Left colon (tissue), 2 donors: Measurements from ENCODE around the gene MSX1. TPM values are rescaled to one million over a fixed set of nuclear protein-coding genes. Genes with fewer than 3 reads are reported as not detected.
"Not testable (repeated sequence)": the region's sequence is repeated elsewhere in the genome, so short reads cannot be mapped to it uniquely, and the experiment has no call there.

Experiments
- ATAC-seq: fragments of 200-7000 bp; cut with Tn5 transposase; one replicate; pipeline ENCODE4 v1.9.1; 2020; ENCODE audit warnings: mild to moderate bottlenecking, moderate library complexity
- DNase-seq, 2 donors: peaks; one replicate each; pipeline ENCODE4 v3.0.0-alpha.2; 2020
- intact Hi-C, 2 donors: fragments of 100-400 bp; cut with DNase I in 1 of 2; cut with micrococcal nuclease in 1 of 2; formaldehyde crosslinking; loops; one replicate each; pipeline versions ENCODE4 v1.11.2 to v1.14.0; 2022; cut with DNase I, micrococcal nuclease
- long read RNA-seq: library from polyadenylated mRNA; unstranded; transcript quantifications from one replicate; pipeline ENCODE4 v2.0.0, GENCODE V29; 2021
- total RNA-seq, 2 donors: library from RNA; stranded (reverse); fragmentation: NEBNext Ultra II Directional; extraction: Animal tissue kit (Norgen Biotek cat#: 25700); gene quantifications; one replicate each; pipeline ENCODE4 v1.2.1, GENCODE V29; 2021
- donor health status: DM: no; HTN: no; CAD: no.
- donor health status: DM: yes; HTN: yes; CAD: no.

MSX1 gene
- total RNA-seq = under 1 TPM; 0.24 to 0.25 TPM
- long read RNA-seq = 0 reads

DNA sequence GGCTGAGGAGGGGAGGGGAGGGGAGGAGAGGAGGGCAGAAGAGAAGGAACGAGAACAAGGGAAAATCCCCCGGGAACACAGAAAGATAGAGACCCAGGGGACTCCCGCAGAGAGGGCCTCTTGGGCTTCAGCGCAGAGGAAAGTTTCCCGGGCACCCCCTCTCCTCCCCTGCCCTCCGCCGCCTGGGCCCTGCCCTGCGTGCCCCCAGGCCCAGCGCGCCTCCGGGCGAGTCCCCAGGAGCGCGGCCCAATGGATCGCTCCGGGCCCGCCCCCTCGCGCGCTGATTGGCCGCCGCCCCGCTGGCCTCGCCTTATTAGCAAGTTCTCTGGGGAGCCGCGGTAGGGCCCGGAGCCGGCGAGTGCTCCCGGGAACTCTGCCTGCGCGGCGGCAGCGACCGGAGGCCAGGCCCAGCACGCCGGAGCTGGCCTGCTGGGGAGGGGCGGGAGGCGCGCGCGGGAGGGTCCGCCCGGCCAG lies at the start of gene MSX1:
TSS of gene MSX1 (plus strand) at position 341 of the 474 bp plus-strand sequence. CDS start 235 bp downstream, outside the sequence.
- DNase-seq (peak; percentile 75 to 82), ATAC-seq (peak; percentile 98)
- intact Hi-C loops = no loop called here

DNA sequence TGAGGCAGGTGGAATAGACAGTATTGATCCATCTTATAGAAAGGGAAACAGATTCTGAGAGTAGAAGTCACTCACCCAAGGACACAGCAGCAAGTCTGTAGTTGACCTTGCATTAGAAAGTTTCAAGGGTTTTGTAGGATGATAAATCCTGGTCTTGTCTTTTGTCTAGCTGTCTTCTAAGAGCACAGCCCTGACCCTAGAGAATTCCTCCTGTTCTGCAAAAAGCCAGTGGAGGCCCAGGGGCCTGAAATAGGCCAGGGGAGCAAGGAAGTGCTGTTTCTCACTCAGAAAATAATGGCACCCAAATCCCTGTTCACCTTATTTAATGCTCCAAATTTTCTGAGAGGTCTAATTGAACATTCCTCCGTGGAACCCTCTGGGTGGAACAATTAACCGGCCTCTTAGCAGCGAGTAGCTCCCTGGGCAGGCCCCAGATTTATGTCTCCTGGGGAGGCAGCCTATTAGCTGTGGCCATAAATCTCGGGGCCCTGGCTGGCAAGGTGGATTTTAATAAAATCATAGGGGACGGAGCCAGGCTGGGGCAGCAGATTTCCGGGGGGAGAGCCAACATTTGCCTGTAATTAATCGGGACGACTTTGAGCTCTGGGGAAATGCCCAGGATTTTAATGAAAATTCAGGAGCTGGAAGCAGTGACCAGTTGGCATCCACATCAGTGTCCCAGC lies 49.2 kb upstream of the MSX1 start:
- ATAC-seq (no peak), DNase-seq (no peak)
- intact Hi-C loops = no loop called here

DNA sequence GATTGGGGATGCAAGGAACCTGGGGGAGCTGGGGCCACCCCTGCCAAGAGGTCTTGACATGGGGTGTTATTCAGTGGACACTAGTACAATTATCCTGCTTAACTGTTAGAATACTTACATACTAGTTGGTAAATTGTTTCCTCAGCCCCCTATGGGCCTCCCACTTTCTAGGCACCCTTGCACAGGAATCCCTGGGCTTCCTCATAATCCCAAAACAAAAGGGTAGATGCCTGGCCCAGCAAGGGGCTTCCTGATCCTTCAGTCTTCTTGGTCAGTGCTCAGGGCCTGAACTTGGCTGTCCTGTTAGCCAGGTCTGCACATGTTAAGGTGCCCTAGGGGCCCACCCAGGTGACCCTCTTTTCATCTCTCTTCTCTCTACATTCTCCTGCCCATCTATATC lies 48.7 kb upstream of the MSX1 start:
- ATAC-seq = no peak
- intact Hi-C loops = no loop called here
- DNase-seq = no peak

DNA sequence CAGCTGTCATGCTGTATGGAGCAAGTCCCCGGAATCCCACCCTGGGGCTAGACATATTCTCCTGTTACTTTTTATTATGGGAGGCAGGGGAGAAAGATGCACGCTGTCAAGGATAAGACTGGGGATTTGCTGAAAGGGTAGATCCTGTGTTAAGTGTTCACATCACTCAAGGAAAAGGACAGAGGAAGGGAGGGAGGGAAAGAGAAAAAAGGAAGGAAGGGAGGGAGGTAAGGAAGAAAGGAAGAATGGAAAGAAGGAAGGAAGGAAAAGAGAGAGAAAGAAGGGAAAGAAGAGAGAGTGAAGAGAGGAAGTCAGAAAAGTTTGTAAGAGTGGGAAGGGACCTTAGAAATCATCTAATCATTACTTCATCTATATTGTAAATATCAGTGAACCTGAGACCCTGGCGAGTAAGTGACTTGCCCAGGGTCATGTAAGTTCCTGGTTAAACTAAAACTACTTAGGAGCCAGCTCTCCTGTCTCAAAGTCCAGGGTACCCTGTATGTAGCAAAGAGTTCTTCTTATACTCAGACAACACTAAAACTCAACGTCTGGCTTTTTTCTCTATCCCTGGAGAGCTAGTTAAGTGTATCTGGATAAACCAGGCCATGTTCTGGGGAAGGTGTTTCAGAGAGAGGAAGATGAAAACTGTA lies 47.2 kb upstream of the MSX1 start:
- DNase-seq = no peak
- intact Hi-C loops = no loop called here
- ATAC-seq = no peak

DNA sequence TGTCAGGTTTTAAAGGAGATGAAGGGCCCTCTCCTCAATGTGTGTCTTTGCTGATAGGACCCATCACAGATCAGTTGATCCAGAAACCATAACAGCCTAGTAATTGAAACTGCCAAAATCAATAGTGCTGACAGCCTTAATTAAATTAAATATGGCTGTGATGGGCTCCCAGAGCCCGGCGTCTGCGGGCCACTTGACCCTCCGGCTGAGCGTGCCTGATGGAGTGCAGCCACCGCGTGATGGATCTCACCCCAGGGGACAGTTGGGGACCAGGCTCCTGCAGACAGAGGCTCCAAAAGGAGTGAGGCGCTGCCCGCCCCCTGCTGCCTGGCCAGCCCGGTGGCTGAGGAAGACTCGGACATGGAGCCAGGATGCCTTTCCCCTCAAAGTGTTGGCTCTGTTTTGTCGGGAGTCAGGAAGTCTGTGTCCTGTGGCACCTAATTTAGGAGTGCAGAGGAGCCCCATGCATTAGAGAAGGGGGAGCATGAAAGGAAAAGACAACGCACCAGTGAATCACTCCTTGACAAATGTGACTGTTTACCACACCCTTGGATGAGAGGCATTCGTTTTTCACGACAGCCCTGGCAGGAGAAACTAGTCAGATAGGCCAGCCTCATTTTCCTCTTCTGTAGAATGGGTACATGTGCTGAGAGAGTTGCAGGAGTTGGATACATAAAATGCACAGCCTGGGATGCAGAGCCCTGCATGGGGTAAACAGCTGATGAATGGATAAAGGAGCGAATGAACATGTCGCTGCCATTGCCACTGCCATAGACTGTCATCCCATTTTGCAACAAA lies 40.9 kb upstream of the MSX1 start:
- intact Hi-C loops = no loop called here
- ATAC-seq = no peak
- no peak for DNase-seq

DNA sequence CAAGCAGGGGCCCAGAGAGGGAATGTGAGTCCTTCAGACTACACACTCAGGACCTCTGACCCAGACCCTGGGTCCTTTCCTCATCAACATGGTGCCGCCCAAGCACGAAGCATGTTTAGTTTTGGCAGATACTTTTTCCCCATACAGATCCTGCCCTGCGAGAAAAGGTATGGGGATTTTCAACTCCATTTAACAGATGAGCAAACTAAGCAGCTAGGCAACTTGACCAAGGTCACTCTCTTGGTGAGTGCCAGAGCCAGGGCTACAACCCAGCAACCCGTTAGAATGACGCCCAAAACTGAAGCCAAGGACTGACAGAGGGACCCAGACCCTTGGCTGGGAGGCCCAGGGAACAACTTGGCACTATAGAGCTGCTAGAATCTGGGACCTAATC lies 40.3 kb upstream of the MSX1 start:
- ATAC-seq = no peak
- no peak for DNase-seq
- intact Hi-C loops = no loop called here

DNA sequence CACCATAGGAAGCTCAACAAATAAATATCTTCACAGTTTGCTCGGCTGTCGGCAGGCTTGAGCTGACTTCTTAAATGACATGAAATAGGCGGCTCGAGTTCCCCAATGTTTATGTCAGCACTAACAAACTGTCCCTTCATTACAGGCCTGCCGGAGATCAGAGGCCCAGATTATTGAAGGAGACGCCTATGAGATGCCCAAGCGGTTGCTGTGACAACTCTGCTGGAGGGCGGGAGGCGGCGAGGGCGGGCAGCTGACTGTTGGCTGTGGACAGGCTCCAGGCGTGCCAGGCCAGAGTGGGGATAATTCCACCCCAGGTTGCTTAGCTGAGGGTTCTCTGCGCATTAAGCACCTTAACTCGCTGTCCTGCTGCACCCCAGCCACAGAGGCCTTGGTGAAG lies 39.2 kb upstream of the MSX1 start:
- no peak for ATAC-seq
- no peak for DNase-seq
- intact Hi-C loops = no loop called here

DNA sequence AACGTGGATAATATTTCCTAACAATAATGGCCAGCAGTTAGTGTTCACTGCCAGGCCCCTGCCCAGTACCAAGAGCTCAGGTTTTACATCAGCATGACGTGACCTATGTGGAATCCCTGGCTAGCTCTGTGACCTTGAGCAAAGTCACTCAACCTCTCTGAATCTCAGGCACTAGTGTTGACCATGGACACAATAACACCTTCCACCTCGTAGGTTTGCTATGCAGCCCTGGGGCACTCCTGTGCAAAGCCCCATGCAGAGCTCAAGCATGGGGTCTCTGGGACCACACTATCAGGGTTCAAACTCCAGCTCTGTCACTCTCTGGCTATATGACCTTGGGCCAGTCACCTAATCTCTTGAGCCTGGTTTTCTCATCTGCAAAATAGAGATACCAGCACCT lies 38.7 kb upstream of the MSX1 start:
- intact Hi-C loops = no loop called here
- DNase-seq = no peak
- ATAC-seq = no peak

DNA sequence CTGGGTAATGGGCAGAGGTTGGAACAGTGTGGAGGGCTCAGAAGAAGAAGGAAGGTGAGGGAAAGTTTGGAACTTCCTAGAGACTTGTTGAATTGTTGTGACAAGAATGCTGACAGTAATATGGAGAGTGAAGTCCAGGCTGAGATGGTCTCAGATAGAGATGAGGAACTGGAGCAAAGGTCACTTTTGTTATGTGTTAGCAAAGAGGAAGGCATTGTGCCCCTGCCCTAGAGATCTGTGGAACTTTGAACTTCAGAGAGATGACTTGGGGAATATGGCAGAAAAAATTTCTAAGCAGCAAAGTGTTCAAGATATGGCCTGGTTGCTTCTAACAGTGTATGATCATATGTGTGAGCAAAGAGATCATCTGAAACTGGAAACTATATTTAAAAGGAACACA lies 37.9 kb upstream of the MSX1 start:
- ATAC-seq (no peak), DNase-seq (no peak)
- intact Hi-C loops = no loop called here

DNA sequence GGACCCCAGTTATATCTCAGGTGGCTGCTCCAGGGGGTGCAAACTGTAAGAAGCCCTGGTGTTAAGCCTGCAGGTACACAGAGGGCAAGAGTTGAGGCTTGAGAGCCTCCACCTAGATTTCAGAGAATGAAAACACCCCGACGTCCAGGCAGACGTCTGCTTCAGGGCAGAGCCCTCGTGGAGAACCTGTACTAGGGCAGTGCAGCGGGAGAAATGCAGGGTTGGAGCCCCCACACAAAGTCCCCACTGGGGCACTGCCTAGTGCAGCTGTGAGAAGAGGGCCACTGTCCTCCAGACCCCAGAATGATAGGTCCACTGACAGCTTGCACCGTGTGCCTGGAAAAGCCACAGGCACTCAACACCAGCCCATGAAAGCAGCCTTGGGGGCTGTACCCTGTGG lies 37.2 kb upstream of the MSX1 start:
- ATAC-seq, DNase-seq, intact Hi-C loops: not testable (repeated sequence)

DNA sequence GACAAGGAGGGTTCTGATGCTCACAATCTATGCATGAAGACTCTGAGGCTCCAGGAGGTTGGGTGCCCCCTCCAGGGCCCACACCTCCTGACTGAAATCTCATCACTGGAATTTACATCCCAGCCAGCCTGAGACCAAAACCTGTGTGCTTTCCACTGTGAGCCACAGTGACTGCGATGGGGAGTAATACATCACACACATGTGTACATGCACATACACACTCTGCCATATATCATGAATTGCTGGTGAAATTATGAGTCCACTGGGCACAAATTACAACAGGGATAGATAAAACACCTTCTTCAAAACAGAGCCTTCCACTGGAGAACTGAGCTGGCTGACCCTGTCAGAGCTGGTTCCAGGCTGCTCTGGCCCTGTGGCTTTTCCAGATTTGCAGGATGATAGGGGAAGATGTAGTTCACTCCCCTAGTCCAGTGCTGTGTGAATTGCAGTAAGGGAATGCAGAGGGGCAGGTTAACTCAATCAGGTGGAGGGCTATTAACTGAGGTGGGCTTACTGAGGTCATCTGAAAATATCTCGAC lies 35.8 kb upstream of the MSX1 start:
- no peak for DNase-seq
- no peak for ATAC-seq
- intact Hi-C loops = no loop called here

DNA sequence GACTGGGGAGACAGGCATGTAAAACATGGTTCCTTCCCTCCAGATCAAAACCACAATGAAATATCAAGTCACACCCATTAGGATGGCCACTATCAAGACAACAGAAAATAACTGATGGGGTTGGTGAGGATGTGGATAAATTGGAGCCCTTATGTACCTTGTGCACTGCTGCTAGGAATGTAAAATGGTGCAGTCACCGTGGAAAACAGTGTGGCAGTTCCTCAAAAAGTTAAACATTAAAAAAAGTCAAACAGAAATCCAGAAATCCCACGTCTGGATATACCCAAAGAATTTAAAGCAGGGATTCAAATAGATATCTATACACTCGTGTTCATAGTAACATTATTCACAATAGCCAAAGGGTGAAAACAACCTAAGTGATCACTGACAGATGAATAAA lies 35.2 kb upstream of the MSX1 start:
- ATAC-seq = no peak
- intact Hi-C loops = no loop called here
- DNase-seq = no peak

DNA sequence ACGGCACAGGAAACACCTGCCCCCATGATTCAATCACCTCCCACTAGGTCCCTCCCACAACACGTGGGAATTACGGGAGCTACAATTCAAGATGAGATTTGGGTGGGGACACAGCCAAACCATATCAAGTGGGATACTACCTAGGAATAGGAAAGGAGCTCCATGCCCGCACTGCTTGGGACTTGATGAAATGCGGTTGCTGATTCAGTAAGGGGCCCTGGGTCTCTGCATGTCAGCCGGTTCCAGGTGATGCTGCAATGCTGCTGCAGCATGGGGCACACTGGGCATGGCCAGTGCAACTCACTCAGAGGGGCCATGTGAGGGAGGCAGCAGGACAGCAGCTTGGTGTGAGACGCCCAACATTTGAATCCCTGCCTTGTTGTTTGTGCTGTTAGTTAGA lies 34.0 kb upstream of the MSX1 start:
- intact Hi-C loops = no loop called here

DNA sequence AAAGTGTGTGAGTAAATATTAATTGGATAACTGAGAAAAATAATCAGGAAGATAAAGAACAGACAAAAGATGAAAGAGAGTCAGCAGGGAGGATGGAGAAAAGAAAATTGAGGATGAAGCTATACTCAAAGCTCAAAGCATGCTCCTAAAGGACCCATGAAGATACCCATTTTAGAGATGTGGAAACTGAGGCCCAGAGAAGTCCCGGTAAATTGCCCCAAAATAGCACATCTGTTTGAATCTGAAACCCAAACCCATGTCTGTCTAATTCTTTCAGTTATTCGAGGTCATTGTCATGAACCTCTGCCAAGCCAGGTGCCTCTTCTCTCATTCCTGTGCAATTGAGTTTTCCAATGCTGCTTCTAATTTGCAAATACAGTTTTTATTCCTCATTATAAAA lies 29.6 kb upstream of the MSX1 start:
- intact Hi-C loops = no loop called here
- ATAC-seq (no peak), DNase-seq (no peak)

More for the DNA sequence above, 34.0 kb upstream of the MSX1 start:
- DNase-seq (no peak), ATAC-seq (no peak)

DNA sequence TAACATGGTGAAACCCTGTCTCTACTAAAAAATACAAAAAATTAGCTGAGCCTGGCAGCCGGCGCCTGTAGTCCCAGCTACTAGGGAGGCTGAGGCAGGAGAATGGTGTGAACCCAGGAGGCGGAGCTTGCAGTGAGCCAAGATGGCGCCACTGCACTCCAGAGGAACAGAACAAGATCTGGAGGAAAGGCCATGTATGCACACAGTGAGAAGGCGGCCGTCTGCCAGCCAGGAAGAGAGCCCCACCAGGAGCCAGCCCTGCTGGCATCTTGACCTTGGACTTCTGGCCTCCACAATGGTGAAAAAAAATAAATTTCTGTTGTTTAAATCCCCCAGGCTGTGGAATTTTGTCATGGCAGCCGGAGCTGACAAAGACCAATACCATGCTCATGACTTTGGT lies 28.2 kb upstream of the MSX1 start:
- DNase-seq (no peak), ATAC-seq (no peak)
- intact Hi-C loops = no loop called here

DNA sequence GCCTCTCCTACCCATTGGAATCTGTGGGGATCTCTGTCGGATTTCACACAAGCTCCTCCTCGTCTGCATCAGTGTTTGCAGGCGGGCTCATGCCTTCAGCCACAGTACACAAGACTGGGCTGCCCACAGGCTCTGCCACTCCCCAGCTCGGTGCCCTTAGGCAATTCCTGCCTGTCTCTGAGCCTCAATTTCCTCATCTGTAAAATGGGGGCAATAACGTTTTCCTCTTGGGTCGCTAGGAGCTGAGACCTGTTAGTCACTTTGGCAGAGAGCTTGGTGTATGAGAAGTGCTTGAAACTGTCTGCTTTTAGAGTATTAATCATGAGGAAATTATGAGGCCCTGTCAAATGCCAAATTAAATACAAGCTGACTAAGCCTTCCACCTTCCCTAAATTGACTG lies 27.6 kb upstream of the MSX1 start:
- DNase-seq (no peak), ATAC-seq (no peak)
- intact Hi-C loops = no loop called here

DNA sequence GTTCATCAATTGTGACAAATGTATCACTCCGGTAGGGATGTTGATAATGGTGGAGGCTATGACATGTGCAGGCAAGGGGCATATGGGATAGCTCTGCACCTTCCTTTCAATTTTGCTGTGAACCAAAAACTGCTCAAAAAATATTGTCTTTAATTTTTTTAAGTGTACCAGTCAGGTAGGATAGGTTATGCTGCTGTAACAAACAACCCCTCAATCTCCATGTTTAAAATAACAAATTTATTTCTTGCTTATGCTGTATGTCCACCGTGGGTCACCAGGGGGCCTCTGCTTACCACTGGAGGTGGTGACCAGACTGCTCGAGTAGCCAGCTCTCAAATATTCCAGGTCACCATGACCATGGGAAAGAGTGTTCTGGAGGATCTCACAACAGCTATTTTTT lies 23.4 kb upstream of the MSX1 start:
- ATAC-seq (no peak), DNase-seq (no peak)
- intact Hi-C loops = no loop called here

DNA sequence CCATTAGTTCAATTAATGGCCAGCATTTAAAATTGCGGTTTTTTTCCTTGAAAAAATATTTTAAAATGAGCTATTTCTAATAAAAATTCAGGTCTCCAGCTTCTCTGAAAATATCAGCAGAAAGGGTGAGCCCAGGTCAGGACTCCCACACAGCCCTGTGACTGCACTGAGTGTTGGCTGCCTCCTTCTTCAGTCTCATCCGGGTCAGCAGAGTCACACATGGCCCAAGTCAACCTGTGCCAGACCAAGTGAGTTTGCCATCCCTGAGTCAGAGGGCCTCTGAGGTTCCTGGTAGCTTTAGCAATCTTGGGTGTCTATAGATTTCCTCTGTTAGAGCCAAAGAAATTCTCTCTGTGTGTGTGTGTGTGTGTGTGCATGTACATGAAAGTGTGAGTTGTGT lies 22.1 kb upstream of the MSX1 start:
- DNase-seq (no peak), ATAC-seq (no peak)
- intact Hi-C loops = no loop called here

DNA sequence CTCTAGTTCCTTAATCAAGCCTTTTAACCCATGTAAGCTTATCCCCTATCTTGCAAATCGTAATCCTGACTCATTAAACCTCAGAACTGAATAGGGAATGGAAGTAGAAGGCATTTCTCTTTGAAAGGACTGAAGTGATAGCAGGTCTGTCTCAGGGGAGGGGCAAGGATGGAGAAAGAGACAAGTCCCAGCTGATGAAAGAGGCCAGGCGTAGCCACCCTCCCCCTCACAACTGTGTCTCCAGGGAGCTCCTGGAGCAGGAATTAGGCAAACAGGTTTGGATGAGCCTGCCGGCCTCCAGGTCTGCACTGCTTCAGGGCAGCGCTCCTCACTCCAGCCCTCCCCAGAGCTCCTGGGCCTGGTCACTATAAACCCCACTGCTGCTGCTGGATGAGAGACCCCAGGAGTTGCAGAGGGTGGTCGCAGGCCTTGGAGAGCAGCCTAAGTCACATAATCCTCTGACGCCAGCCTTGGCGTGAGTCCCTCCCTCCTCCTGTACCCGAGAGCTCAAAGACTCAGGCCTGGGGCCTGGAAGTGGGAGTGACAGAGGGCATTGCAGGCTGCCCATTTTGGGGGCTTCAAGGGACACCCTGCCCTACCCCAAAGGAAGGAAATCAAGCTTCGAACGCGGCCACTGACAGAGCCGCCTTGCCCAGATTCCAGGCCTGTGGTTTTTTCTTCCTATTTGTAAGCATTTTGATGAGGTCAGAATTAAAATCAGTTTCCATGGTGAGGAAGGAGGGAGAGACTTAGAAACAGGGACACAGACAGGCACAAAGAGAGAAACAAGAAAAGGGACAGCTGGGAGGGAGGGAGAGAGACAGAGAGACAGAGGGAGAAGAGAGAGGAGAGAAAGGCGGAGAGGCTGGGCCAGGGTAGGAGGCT lies 21.2 kb upstream of the MSX1 start:
- intact Hi-C loops = no loop called here
- ATAC-seq (no peak), DNase-seq (no peak)
